Coronary artery (tissue), 2 donors: ENCODE measurements around the gene ACOXL.

Experiments used
- DNase-seq: peaks from one replicate; pipeline ENCODE4 v3.0.0-alpha.2; 2017; ENCODE audit warnings: low spot score
- H3K27ac ChIP-seq, 2 donors: fragments of 200-600 bp; sonication (generic); one replicate each; pipeline ENCODE4 v1.5.1; 2016 to 2019
- H3K4me3 ChIP-seq: fragments of 200-600 bp; sonication (generic); 2 replicates; pipeline ENCODE4 v1.5.1; 2016; ENCODE audit warnings: mild to moderate bottlenecking, moderate library complexity
- TF ChIP-seq, protein P1 (sequence below): fragments of 200-600 bp; sonication (generic); IDR thresholded peaks from one replicate; pipeline ENCODE4 v1.5.1; 2019; ENCODE audit warnings: antibody characterized with exemption

The ACOXL gene

DNA sequence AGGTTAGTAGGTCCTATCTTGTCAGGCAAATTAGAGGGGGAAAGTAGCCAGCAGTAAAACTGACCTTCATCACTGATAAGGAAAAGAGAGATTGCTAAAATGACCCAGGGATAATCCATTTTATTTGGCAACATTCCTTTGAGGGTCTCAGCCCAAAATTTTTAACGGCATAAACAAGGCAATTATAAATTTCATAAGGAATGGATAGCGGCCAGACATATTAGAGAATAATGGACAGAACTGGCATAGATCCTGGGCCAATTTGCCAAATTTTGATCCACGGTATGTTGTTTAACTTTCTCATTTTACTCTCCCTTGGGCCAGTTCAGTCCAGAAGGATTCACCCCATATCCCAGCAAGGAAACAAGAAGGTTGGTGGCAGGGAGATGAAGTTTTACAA, 217.9 kb downstream of the ACOXL start:
- no peak for DNase-seq
- Histone ChIP-seq H3K4me3 (no peak overlapping the region), H3K27ac (no peak overlapping the region)
- TF ChIP-seq, protein P1, sequence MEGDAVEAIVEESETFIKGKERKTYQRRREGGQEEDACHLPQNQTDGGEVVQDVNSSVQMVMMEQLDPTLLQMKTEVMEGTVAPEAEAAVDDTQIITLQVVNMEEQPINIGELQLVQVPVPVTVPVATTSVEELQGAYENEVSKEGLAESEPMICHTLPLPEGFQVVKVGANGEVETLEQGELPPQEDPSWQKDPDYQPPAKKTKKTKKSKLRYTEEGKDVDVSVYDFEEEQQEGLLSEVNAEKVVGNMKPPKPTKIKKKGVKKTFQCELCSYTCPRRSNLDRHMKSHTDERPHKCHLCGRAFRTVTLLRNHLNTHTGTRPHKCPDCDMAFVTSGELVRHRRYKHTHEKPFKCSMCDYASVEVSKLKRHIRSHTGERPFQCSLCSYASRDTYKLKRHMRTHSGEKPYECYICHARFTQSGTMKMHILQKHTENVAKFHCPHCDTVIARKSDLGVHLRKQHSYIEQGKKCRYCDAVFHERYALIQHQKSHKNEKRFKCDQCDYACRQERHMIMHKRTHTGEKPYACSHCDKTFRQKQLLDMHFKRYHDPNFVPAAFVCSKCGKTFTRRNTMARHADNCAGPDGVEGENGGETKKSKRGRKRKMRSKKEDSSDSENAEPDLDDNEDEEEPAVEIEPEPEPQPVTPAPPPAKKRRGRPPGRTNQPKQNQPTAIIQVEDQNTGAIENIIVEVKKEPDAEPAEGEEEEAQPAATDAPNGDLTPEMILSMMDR: no peak

- TF ChIP-seq, protein P1: no peak
- no peak overlapping the region for H3K27ac ChIP-seq
- no peak for DNase-seq
- no peak overlapping the region for H3K4me3 ChIP-seq
These were observed 222.7 kb downstream of the ACOXL start for GRCh38 chr2:110955045-110955444.

DNA sequence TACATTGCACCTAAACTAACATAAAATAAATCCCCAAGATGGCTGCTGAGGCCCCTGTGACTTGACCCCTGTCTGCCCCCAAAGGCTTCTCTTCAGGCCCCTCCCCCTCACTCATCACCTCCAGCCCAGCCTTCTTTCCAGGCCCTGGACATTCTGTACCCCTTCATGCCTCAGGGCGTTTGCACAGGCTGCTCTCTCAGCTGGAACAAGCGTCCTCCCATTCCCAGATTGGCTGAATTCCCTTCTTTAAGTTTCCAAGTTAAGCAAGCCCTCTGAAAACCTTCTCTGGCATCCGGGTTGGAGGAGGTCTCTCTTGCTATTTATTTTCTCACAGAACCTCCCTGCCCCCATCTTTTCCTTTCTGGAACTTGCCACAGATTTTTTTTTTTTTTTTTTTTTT, 223.2 kb downstream of the ACOXL start:
- H3K4me3 ChIP-seq: no peak overlapping the region
- TF ChIP-seq, protein P1: no peak
- no peak overlapping the region for H3K27ac ChIP-seq
- no peak for DNase-seq

- DNase-seq: no peak
- Histone ChIP-seq H3K27ac (no peak overlapping the region), H3K4me3 (no peak overlapping the region)
- TF ChIP-seq, protein P1: no peak
These were observed 224.9 kb downstream of the ACOXL start for GRCh38 chr2:110957293-110957692.

DNA sequence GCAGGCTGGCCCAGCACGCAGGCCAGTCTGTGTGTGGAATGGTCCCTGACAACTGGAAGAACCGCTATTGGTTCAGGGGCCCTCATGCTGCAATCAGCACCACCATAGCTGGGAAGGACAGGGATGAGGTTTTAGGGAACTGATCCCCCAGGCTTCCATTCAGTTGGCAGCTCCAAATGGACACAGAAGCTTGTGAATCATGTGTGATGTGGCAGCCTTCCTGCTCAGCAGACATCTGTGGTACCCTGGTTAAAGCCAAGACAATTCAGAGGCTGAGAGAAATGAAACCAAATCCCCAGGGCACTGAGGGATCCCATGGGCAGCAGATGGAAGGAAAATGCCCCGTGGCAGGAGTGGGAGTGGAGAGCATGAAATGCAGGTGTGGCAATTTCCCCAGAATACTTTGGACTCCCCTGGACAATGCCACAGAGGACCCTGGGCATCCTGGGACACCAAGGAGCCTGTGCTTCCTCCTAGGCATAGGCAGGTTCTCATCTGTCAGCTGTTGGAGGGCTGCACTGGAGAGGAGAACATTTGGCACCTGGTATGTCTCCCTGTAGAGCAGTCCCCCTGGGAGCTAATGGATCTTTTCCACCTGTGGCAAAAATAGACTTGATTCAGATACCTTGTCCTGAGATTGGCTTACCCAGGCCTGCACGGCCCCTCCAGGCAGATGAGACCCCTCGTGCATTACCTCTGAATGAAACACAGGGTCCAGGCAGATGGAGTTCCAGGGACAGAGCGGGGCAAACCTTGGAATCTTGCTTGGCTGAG, 226.2 kb downstream of the ACOXL start:
- DNase-seq: no peak
- Histone ChIP-seq H3K27ac (no peak overlapping the region), H3K4me3 (no peak overlapping the region)
- TF ChIP-seq, protein P1: no peak

GRCh38 chr2:110959198-110959597, 226.8 kb downstream of the ACOXL start:
- H3K27ac ChIP-seq: no peak overlapping the region
- no peak for DNase-seq
- TF ChIP-seq, protein P1: no peak
- H3K4me3 ChIP-seq: no peak overlapping the region

DNA sequence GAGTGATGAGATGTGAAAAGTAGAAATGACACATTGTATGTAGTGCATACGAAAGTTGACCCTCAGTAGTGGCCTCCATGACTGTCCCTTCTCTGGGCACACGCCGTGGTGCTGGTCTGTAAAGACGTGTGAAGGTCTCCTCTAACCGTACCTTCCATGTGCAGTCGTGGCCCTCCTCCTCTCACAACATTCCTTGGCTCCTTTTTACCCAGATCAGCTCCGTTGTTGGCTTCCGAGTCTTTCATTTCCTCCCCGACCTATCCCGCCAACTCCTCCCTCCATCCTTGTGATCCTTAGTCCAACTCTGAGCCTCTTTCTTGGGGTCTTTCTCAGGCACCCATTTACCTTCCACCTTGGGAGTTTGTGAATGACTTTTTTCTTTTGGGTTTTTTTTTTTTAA, 227.9 kb downstream of the ACOXL start:
- no peak for DNase-seq
- TF ChIP-seq, protein P1: no peak
- Histone ChIP-seq H3K4me3 (no peak overlapping the region), H3K27ac (no peak overlapping the region)
